K562 (cell line): ENCODE results near the gene BSPRY. TPM values are rescaled to one million over a fixed set of nuclear protein-coding genes. Genes with fewer than 3 reads are reported as not detected.

ENCODE experiments used
- BRF1 ChIP-seq: IDR thresholded peaks from 3 replicates; pipeline ENCODE4 v1.6.1; 2011; ENCODE audit warnings: borderline replicate concordance, mild to moderate bottlenecking; ENCODE audit not compliant: insufficient read length; ENCODE audit errors: extremely low read depth
- CEBPB ChIP-seq: fragments of 450-650 bp; IDR thresholded peaks from 2 replicates; pipeline ENCODE4 v1.6.1; 2016; ENCODE audit warnings: missing genetic modification characterization, missing compliant biosample characterization
- DIDO1 ChIP-seq: fragments of 450-650 bp; IDR thresholded peaks from 2 replicates; pipeline ENCODE4 v1.6.1; 2016; ENCODE audit warnings: low read depth, missing biosample characterization, missing genetic modification characterization
- ELF4 ChIP-seq: fragments of 450-650 bp; formaldehyde crosslinking; IDR thresholded peaks from 2 replicates; pipeline ENCODE4 v1.4.0; 2022; ENCODE audit warnings: missing genetic modification characterization
- FUS ChIP-seq: fragments of 200-400 bp; formaldehyde crosslinking; optimal IDR thresholded peaks from 2 replicates; pipeline ENCODE3; 2017; ENCODE audit warnings: low read depth, low read length
- GABPB1 ChIP-seq: sonication (generic); formaldehyde crosslinking; IDR thresholded peaks from 2 replicates; pipeline ENCODE4 v1.8.0; 2022; ENCODE audit warnings: mild to moderate bottlenecking, missing genetic modification reagents
- HCFC1 ChIP-seq: IDR thresholded peaks from 2 replicates; pipeline ENCODE4 v1.6.1; 2012; ENCODE audit warnings: low read depth, low read length, improper control_type of control experiment
- KLF10 ChIP-seq: fragments of 250-450 bp; sonication (Bioruptor Pico); IDR thresholded peaks from 2 replicates; pipeline ENCODE4 v1.6.1; 2021; ENCODE audit warnings: matching md5 sums
- MTF1 ChIP-seq: fragments of 250-450 bp; sonication (Bioruptor Pico); IDR thresholded peaks from 2 replicates; pipeline ENCODE4 v1.9.0; 2021; ENCODE audit warnings: moderate library complexity, mild to moderate bottlenecking, inconsistent platforms, borderline replicate concordance
- NUFIP1 ChIP-seq: fragments of 450-650 bp; IDR thresholded peaks from 2 replicates; pipeline ENCODE4 v1.6.1; 2018; ENCODE audit not compliant: partially characterized antibody
- PTBP1 ChIP-seq: fragments of 200-400 bp; formaldehyde crosslinking; IDR thresholded peaks from 2 replicates; pipeline ENCODE4 v1.6.1; 2017; ENCODE audit warnings: low read depth, low read length
- SIN3B ChIP-seq: fragments of 450-650 bp; IDR thresholded peaks from 2 replicates; pipeline ENCODE4 v1.6.1; 2017; ENCODE audit warnings: low read depth, mild to moderate bottlenecking, moderate library complexity
- SMAD4 ChIP-seq: fragments of 250-450 bp; sonication (Bioruptor Pico); conservative IDR thresholded peaks from 2 replicates; pipeline ENCODE4 v1.8.0; 2021; ENCODE audit warnings: inconsistent platforms, mild to moderate bottlenecking, moderate library complexity
- SMC3 ChIP-seq: conservative IDR thresholded peaks from 2 replicates; pipeline ENCODE4 v1.6.1; 2011; ENCODE audit warnings: low read depth, low read length, improper control_type of control experiment; ENCODE audit not compliant: insufficient read depth
- SRSF3 ChIP-seq: fragments of 200-400 bp; formaldehyde crosslinking; IDR thresholded peaks from 2 replicates; pipeline ENCODE4 v1.6.1; 2016; ENCODE audit warnings: mild to moderate bottlenecking, low read length, moderate library complexity; ENCODE audit not compliant: insufficient read depth
- TAF9B ChIP-seq: fragments of 450-650 bp; IDR thresholded peaks from 2 replicates; pipeline ENCODE4 v1.6.1; 2018; ENCODE audit warnings: mild to moderate bottlenecking; ENCODE audit not compliant: partially characterized antibody
- TCF7 ChIP-seq: sonication (generic); IDR thresholded peaks from 2 replicates; pipeline ENCODE4 v1.6.1; 2016; ENCODE audit warnings: antibody characterized with exemption, borderline replicate concordance
- ZNF263 ChIP-seq: sonication (generic); formaldehyde crosslinking; IDR thresholded peaks from 2 replicates; pipeline ENCODE4 v1.8.0; 2022; ENCODE audit warnings: mild to moderate bottlenecking, missing genetic modification reagents, borderline replicate concordance
- ZNF282 ChIP-seq: sonication (generic); formaldehyde crosslinking; IDR thresholded peaks from 2 replicates; pipeline ENCODE4 v1.8.1; 2023; ENCODE audit warnings: missing genetic modification reagents
- ZNF551 ChIP-seq: fragments of 250-450 bp; sonication (Bioruptor Pico); IDR thresholded peaks from 2 replicates; pipeline ENCODE4 v1.5.0; 2021; ENCODE audit warnings: mild to moderate bottlenecking, moderate library complexity
- ZNF764 ChIP-seq: fragments of 250-450 bp; sonication (Bioruptor Pico); IDR thresholded peaks from 2 replicates; pipeline ENCODE4 v1.4.0; 2020; ENCODE audit warnings: low read depth, mild to moderate bottlenecking, moderate library complexity
- polyA plus RNA-seq, 8 experiments: library from polyadenylated mRNA; depleted of rRNA in 4 of 8; stranded (reverse) in 5 of 8; unstranded in 3 of 8; fragments of >200 nt; fragmentation: Nextera tagmentation in 2 of 8; fragmentation: Illumina TruSeq in 1 of 8; extraction: Ambion mirVana in 2 of 8; extraction: Trizol in 1 of 8; gene quantifications; 2 replicates each; pipeline versions ENCODE4 v1.2.1 to v1.2.3, GENCODE V29; 2011 to 2014; ENCODE audit warnings: inconsistent platforms in 1 of 8, missing spikeins in 1 of 8
- total RNA-seq, 7 experiments: library from RNA; depleted of rRNA in 6 of 7; stranded (reverse); fragments of >200 nt in 6 of 7; fragmentation: Illumina TruSeq in 2 of 7; extraction: Trizol in 2 of 7; gene quantifications; 2 replicates each; pipeline versions ENCODE4 v1.2.1 to v1.2.3, GENCODE V29; 2011 to 2021; ENCODE audit warnings: low replicate concordance in 1 of 7
- TF ChIP-seq, protein P1 (sequence below): fragments of 250-450 bp; sonication (Bioruptor Pico); IDR thresholded peaks from 2 replicates; pipeline ENCODE4 v1.4.0; 2020
- TF ChIP-seq, protein P2 (sequence below): fragments of 450-650 bp; IDR thresholded peaks from 2 replicates; pipeline ENCODE4 v1.7.0; 2016; ENCODE audit warnings: borderline replicate concordance
- TF ChIP-seq, protein P3 (sequence below): fragments of 250-450 bp; sonication (Bioruptor Pico); IDR thresholded peaks from 2 replicates; pipeline ENCODE4 v1.8.0; 2021; ENCODE audit warnings: moderate library complexity, mild to moderate bottlenecking, inconsistent platforms

BSPRY gene
- total and polyA plus RNA-seq, 9 of the 15 experiments (the other 6 are each of a cell fraction or from before 2014, with no cell fraction given), result 0.07 to 0.67 (median 0.18) TPM

DNA sequence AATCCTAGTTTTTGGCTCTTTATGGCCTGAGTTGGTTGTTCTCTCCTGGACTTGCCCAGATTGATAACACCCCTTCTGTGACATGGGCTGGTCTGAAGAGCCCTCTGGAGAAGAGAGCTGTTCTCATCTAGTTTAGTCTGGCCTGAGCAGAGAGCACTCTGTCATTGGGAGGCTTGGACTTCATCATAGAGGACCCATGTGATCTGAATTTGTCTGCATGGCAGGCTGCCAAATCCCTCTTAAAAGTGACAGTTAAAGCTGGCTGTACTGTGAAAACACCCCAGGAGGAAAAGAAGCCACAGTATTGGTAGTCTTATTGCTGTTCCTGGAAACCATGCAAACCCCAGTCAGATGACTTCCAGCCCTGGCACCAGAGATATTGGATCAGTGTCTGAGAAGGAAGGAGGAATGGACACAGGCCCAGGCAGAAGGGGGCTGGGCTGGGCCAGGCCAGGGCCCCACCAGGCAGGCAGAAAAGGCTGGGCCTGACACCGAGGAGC, 5.6 kb upstream of the BSPRY start (continued):
- TF ChIP-seq, protein P1, sequence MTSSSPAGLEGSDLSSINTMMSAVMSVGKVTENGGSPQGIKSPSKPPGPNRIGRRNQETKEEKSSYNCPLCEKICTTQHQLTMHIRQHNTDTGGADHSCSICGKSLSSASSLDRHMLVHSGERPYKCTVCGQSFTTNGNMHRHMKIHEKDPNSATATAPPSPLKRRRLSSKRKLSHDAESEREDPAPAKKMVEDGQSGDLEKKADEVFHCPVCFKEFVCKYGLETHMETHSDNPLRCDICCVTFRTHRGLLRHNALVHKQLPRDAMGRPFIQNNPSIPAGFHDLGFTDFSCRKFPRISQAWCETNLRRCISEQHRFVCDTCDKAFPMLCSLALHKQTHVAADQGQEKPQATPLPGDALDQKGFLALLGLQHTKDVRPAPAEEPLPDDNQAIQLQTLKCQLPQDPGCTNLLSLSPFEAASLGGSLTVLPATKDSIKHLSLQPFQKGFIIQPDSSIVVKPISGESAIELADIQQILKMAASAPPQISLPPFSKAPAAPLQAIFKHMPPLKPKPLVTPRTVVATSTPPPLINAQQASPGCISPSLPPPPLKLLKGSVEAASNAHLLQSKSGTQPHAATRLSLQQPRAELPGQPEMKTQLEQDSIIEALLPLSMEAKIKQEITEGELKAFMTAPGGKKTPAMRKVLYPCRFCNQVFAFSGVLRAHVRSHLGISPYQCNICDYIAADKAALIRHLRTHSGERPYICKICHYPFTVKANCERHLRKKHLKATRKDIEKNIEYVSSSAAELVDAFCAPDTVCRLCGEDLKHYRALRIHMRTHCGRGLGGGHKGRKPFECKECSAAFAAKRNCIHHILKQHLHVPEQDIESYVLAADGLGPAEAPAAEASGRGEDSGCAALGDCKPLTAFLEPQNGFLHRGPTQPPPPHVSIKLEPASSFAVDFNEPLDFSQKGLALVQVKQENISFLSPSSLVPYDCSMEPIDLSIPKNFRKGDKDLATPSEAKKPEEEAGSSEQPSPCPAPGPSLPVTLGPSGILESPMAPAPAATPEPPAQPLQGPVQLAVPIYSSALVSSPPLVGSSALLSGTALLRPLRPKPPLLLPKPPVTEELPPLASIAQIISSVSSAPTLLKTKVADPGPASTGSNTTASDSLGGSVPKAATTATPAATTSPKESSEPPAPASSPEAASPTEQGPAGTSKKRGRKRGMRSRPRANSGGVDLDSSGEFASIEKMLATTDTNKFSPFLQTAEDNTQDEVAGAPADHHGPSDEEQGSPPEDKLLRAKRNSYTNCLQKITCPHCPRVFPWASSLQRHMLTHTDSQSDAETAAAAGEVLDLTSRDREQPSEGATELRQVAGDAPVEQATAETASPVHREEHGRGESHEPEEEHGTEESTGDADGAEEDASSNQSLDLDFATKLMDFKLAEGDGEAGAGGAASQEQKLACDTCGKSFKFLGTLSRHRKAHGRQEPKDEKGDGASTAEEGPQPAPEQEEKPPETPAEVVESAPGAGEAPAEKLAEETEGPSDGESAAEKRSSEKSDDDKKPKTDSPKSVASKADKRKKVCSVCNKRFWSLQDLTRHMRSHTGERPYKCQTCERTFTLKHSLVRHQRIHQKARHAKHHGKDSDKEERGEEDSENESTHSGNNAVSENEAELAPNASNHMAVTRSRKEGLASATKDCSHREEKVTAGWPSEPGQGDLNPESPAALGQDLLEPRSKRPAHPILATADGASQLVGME (CRISPR knock-in tag), result no peak
- TF ChIP-seq SRSF3 (no peak), PTBP1 (no peak), SMAD4 (CRISPR knock-in tag) (no peak), DIDO1 (tag) (no peak), ZNF551 (CRISPR knock-in tag) (no peak), ZNF282 (CRISPR knock-in tag) (no peak), SIN3B (no peak), ELF4 (CRISPR knock-in tag) (no peak), MTF1 (CRISPR knock-in tag) (no peak), CEBPB (tag) (no peak), TCF7 (no peak), KLF10 (CRISPR knock-in tag) (no peak), BRF1 (no peak), ZNF263 (CRISPR knock-in tag) (no peak), GABPB1 (CRISPR knock-in tag) (no peak), ZNF764 (CRISPR knock-in tag) (no peak), NUFIP1 (no peak), SMC3 (no peak), FUS (no peak), HCFC1 (no peak), TAF9B (no peak)
- TF ChIP-seq, protein P2, sequence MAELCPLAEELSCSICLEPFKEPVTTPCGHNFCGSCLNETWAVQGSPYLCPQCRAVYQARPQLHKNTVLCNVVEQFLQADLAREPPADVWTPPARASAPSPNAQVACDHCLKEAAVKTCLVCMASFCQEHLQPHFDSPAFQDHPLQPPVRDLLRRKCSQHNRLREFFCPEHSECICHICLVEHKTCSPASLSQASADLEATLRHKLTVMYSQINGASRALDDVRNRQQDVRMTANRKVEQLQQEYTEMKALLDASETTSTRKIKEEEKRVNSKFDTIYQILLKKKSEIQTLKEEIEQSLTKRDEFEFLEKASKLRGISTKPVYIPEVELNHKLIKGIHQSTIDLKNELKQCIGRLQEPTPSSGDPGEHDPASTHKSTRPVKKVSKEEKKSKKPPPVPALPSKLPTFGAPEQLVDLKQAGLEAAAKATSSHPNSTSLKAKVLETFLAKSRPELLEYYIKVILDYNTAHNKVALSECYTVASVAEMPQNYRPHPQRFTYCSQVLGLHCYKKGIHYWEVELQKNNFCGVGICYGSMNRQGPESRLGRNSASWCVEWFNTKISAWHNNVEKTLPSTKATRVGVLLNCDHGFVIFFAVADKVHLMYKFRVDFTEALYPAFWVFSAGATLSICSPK, result no peak
- TF ChIP-seq, protein P3, sequence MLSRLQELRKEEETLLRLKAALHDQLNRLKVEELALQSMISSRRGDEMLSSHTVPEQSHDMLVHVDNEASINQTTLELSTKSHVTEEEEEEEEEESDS (CRISPR knock-in tag), result no peak
